Measurements from ENCODE around the gene COQ8B.

The COQ8B gene

DNA sequence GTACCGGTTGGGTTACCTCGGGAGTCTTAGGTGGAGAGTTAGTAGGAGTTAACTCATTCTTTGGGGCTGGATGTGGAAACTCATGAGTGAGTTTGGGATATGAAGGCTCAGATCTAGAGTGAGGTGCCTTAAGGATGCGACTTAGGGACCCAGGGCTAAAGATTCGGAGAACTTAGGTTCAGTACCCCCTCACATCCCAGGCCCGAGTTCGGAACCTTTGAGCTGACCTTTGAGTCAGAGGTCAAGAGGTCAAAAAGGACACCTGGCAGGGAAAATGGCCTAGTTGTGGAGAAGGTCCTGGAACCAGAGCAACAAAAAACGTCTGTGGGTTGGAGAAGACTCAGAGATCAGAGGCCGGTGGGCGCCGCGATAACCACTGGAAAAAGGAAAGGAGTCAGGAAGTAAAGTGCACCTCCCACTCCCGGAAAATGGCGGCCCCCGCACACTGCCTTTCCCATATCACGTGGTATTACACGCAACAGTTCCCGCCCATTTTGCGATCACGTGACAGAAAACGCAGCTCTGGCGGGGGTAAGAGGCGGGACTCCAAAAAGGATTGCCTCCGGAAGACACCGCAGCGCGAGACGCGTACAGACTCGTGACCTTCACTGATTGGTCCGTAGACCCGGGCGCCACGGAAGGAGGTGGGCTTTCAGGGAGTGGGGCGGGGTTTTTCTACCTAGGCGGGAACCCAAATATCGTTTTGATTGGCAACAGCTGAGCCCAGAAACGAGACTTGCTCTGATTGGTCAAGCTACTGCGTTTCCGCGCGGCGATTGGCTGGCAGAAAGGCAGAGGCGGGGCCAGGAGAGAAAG lies 33.6 kb upstream of the COQ8B start, which contains the start of gene ACTMAP:
TSS of gene ACTMAP (minus strand) at position 420 of the 816 bp plus-strand sequence. CDS start 674 bp downstream, outside the sequence.
- DNase-seq (ENCODE audit: low spot score), result peak; percentile 97
- TF ChIP-seq, protein P1, sequence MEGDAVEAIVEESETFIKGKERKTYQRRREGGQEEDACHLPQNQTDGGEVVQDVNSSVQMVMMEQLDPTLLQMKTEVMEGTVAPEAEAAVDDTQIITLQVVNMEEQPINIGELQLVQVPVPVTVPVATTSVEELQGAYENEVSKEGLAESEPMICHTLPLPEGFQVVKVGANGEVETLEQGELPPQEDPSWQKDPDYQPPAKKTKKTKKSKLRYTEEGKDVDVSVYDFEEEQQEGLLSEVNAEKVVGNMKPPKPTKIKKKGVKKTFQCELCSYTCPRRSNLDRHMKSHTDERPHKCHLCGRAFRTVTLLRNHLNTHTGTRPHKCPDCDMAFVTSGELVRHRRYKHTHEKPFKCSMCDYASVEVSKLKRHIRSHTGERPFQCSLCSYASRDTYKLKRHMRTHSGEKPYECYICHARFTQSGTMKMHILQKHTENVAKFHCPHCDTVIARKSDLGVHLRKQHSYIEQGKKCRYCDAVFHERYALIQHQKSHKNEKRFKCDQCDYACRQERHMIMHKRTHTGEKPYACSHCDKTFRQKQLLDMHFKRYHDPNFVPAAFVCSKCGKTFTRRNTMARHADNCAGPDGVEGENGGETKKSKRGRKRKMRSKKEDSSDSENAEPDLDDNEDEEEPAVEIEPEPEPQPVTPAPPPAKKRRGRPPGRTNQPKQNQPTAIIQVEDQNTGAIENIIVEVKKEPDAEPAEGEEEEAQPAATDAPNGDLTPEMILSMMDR (IDR thresholded peaks at IDR 0.05; ENCODE audit: extremely low read depth, missing control alignments), result no peak

DNA sequence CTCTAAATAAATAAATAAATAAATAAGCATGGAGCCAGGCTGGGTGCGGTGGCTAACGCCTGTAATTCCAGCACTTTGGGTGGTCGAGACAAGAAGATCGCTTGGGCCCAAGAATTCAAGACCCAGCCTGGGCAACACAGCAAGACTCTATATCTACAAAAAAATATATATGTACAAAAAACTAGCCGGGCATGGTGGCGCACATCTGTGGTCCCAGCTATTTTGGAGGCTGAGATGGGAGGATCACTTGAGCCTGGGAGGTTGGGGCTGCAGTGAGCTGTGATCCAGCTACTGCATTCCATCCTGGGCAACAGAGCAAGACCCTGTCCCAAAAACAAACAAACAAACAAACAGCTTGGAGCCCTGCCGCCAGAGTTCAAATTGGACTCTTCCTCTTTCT lies 30.9 kb upstream of the COQ8B start:
- TF ChIP-seq, protein P1 (IDR thresholded peaks at IDR 0.05; ENCODE audit: extremely low read depth, missing control alignments), result no peak
- no peak for DNase-seq (ENCODE audit: low spot score)

DNA sequence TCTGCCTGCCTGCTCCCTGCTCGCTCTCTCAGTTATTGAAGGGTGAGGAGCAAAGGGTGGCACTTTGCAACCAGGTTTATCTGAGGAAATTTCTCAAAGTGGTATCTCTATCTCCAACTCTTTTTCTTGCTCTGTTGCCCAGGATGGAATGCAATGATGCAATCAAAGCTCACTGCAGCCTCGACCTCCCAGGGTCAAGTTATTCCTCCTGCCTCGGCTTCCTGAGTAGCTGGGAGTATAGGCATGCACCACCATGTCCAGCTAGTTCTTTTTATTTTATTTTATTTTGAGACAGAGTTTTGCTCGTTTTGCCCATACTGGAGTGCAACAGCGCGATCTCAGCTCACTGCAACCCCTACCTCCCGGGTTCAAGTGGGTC lies 28.7 kb upstream of the COQ8B start:
- TF ChIP-seq, protein P1 (IDR thresholded peaks at IDR 0.05; ENCODE audit: extremely low read depth, missing control alignments), result no peak
- DNase-seq (ENCODE audit: low spot score), result no peak

DNA sequence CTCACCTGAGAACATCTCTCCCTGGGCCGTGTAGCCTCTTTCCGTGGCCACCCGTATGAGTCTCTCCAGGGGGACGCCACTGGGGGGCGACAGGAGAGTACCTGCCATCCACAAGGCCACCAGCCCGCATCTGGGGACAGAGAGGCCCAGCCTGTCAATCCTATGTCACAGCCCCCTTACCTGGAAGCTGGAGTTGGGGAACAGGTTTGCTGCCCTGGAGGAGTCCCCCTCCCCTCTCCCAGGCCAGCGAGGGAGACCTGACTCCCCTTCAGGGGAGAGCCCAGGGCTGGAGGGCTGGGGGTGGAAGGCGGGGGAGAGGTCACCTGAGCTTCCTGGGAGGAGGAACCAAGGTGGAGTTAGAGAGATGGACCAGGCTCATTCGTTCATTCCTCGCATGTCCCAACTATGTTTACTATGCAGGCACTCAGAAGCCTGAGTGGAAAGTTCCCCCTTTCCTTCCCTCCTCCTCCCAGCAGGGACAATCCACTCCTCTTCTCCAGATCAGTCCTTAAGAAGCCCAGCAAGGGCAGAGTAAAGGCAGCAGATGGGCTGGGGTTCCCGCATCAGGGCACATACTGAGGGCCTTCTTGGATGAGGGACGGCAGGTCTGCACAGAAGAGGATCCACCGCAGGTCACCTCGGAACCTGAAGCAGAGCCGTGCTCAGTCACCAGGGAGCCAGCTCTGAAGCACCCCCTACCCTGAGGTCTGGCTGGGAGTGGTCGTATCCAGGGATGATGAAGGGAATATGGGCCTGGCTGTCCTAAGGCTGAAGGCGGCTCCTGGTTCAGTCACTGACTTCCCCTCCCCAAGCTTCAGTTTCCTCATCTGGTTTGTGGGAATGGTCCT lies 28.1 kb upstream of the COQ8B start:
- peak; percentile 42 for DNase-seq (ENCODE audit: low spot score)

DNA sequence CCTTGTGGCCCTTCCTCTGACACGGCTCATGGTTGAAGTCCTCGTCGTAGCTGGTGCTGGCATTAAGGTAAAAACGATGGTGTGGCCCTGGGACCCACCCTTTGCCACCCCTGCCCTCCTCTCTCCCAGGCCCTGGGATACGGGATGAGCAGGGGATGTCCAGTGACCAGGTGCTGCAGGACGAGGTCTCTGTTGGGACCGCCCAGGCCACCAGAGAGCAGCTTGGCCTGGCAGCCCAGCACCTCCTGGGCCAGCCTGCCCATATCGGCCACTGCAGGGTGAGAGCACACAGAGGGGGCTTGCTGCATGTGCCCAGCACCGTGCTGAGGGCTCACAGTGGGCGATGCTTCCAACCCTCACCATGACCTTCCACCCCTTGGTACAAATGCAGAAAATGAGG lies 27.2 kb upstream of the COQ8B start:
- DNase-seq (ENCODE audit: low spot score), result no peak
- TF ChIP-seq, protein P1 (IDR thresholded peaks at IDR 0.05; ENCODE audit: extremely low read depth, missing control alignments), result no peak

More for the DNA sequence above, 28.1 kb upstream of the COQ8B start:
- TF ChIP-seq, protein P1 (IDR thresholded peaks at IDR 0.05; ENCODE audit: extremely low read depth, missing control alignments), result no peak

DNA sequence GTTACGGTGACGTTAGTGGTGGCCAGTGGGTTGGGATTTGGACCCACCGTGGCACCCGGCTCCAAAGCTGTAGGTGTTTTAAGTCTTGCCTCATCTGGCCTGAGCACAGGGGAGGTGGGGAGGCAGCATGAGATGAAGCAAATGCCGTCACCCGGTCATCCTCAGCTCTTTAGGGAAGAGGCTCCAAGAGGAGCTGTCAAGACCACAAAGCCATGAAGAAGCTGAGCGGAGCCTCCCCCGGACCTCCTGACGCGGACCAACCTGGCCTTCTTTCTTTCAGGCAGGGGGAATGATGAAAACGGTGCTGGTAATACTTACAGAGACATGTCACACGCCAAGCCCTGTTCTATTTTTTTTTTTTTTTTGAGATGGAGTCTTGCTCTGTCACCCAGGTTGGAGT lies 26.2 kb upstream of the COQ8B start:
- TF ChIP-seq, protein P1 (IDR thresholded peaks at IDR 0.05; ENCODE audit: extremely low read depth, missing control alignments), result no peak
- DNase-seq (ENCODE audit: low spot score), result no peak

DNA sequence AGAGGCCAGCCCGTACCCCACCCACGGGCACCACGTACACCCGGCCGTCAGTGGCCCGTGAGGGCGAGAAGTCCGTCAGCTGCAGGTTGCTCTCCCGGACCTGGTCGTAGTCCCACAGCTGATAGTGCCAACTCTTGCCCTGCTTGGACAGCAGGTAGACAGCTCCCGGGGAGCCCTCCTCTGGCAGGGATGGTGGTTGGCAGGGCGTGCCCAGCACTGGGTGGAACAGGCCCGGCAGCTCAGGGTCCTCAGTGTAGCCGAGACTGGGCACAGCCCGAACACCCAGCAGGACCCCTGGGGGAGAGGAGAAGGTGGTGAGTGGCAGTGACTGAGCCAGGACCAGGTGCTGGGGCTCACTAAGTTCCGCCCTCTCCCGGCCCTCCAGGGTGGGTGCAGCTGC lies 25.8 kb upstream of the COQ8B start:
- TF ChIP-seq, protein P1 (IDR thresholded peaks at IDR 0.05; ENCODE audit: extremely low read depth, missing control alignments), result no peak

More for the DNA sequence above, 25.8 kb upstream of the COQ8B start:
- DNase-seq (ENCODE audit: low spot score), result no peak
